ENCODE results near the gene KCNC4. TPM values are rescaled to one million over a fixed set of nuclear protein-coding genes. Genes with fewer than 3 reads are reported as not detected.

The KCNC4 gene
- total and polyA plus RNA-seq, 3 donors from 2014 or later: 9.5 to 24.8 (median 21.7) TPM

GRCh38 chr1:110205591-110206155 is 4.4 kb upstream of the KCNC4 start:
- 85 to 94% methylated on average over 4 to 6 of the region's 6 CpGs for WGBS, 2 donors
- H3K27me3 ChIP-seq: no peaks in the 10 kb centered on the region
- H3K9me3 ChIP-seq: no peaks in the 10 kb centered on the region
- no peak overlapping the region for H3K27ac ChIP-seq
- no peak for TF ChIP-seq POLR2A (IDR thresholded peaks at IDR 0.05)
- no peak for TF ChIP-seq CTCF (IDR thresholded peaks at IDR 0.05)
- intact Hi-C loops (cut with DNase I; ENCODE audit: low total_unique reads): loop anchor here (5.0 to 10.0 kb wide), 2 partner anchors 107 to 289 kb away; no protein-coding TSS in a partner anchor
- no peaks in the 10 kb centered on the region for H3K4me1 ChIP-seq
- H3K4me3 ChIP-seq: no peak overlapping the region
- no peaks in the 10 kb centered on the region for H3K36me3 ChIP-seq (ENCODE audit: low read depth, missing control alignments)
- DNase-seq: no peak

- Histone ChIP-seq H3K4me1 (peaks cover 5% of the 10 kb centered on the region), H3K4me3 (no peak overlapping the region), H3K27ac (no peak overlapping the region), H3K9me3 (no peaks in the 10 kb centered on the region), H3K36me3 (ENCODE audit: low read depth, missing control alignments) (no peaks in the 10 kb centered on the region), H3K27me3 (no peaks in the 10 kb centered on the region)
- DNase-seq: no peak
- WGBS, 2 donors: 85 to 93% methylated on average over 11 of the region's 11 CpGs
- TF ChIP-seq CTCF (IDR thresholded peaks at IDR 0.05): no peak
- TF ChIP-seq POLR2A (IDR thresholded peaks at IDR 0.05): no peak
- intact Hi-C loops (cut with DNase I; ENCODE audit: low total_unique reads): loop anchor here (5.0 to 10.0 kb wide), 2 partner anchors 106 to 288 kb away; no protein-coding TSS in a partner anchor
Measured at GRCh38 chr1:110206261-110206920, 3.7 kb upstream of the KCNC4 start.

- Histone ChIP-seq H3K9me3 (no peaks in the 10 kb centered on the region), H3K27me3 (no peaks in the 10 kb centered on the region), H3K27ac (no peak overlapping the region), H3K4me1 (peaks cover 12% of the 10 kb centered on the region), H3K4me3 (no peak overlapping the region), H3K36me3 (ENCODE audit: low read depth, missing control alignments) (no peaks in the 10 kb centered on the region)
- 48 to 74% methylated on average over 3 to 5 of the region's 5 CpGs for WGBS, 2 donors
- TF ChIP-seq POLR2A (IDR thresholded peaks at IDR 0.05) (no peak), CTCF (IDR thresholded peaks at IDR 0.05) (peak; percentile 76 to 84 (median 79))
- peak; percentile 79 for DNase-seq
- intact Hi-C loops (cut with DNase I; ENCODE audit: low total_unique reads): loop anchor here (5.0 to 10.0 kb wide), 2 partner anchors 104 to 287 kb away; no protein-coding TSS in a partner anchor
Measured at GRCh38 chr1:110207831-110208230, 2.3 kb upstream of the KCNC4 start.

- Histone ChIP-seq H3K27me3 (no peaks in the 10 kb centered on the region), H3K27ac (peak overlapping the region in 1 of 2 donors; percentile 76), H3K9me3 (no peaks in the 10 kb centered on the region), H3K36me3 (ENCODE audit: low read depth, missing control alignments) (no peaks in the 10 kb centered on the region), H3K4me3 (peak overlapping the region; percentile 57 to 71), H3K4me1 (peaks cover 12% of the 10 kb centered on the region)
- 36% methylated on average over 7 of the region's 7 CpGs for WGBS, 2 donors
- intact Hi-C loops (cut with DNase I; ENCODE audit: low total_unique reads): loop anchor here (5.0 to 10.0 kb wide), 2 partner anchors 103 to 286 kb away; no protein-coding TSS in a partner anchor
- TF ChIP-seq CTCF (IDR thresholded peaks at IDR 0.05) (peak in 1 of 3 experiments; percentile 7), POLR2A (IDR thresholded peaks at IDR 0.05) (no peak)
- DNase-seq: no peak
Measured at GRCh38 chr1:110208916-110209645, 1.0 kb upstream of the KCNC4 start.

All from testis (tissue), 3 donors.